H1 (cell line): ENCODE measurements around the gene GP9. TPM values are rescaled to one million over a fixed set of nuclear protein-coding genes. Genes with fewer than 3 reads are reported as not detected.

Experiments
- ASH2L ChIP-seq: fragments of 200-600, 300-600 bp; sonication (generic); IDR thresholded peaks from one replicate; pipeline ENCODE4 v1.7.1; 2017; ENCODE audit warnings: low read length
- ATF2 ChIP-seq: IDR thresholded peaks from 2 replicates; pipeline ENCODE4 v1.6.1; 2012; ENCODE audit warnings: low read length, inconsistent platforms
- CBX8 ChIP-seq: fragments of 300-800, 300-1000 bp; sonication (generic); IDR thresholded peaks from 2 replicates; pipeline ENCODE4 v1.7.1; 2016; ENCODE audit warnings: low read depth, low read length, borderline replicate concordance
- CEBPB ChIP-seq: IDR thresholded peaks from 2 replicates; pipeline ENCODE4 v1.6.1; 2012; ENCODE audit warnings: low read depth, low read length
- CTCF ChIP-seq, 3 experiments: IDR thresholded peaks; 1 replicate in 2 of 3; 2 replicates in 1 of 3; pipeline versions ENCODE4 v1.5.1 to v1.6.1; 2011; ENCODE audit warnings: low read length in 3 of 3, mild to moderate bottlenecking in 3 of 3, inconsistent platforms in 2 of 3, low read depth in 1 of 3, moderate library complexity in 1 of 3; ENCODE audit not compliant: insufficient read depth in 1 of 3; ENCODE audit errors: control extremely low read depth in 1 of 3
- EGR1 ChIP-seq: IDR thresholded peaks from 2 replicates; pipeline ENCODE4 v1.6.1; 2011; ENCODE audit warnings: low read depth, low read length, borderline replicate concordance
- EZH2 ChIP-seq: fragments of 200-600 bp; sonication (generic); IDR thresholded peaks from 2 replicates; pipeline ENCODE4 v1.7.1; 2012; ENCODE audit warnings: low read depth, mild to moderate bottlenecking, moderate library complexity, low read length, inconsistent platforms; ENCODE audit not compliant: severe bottlenecking
- FOSL1 ChIP-seq: IDR thresholded peaks from 2 replicates; pipeline ENCODE4 v1.6.1; 2011; ENCODE audit warnings: mild to moderate bottlenecking, low read depth, low read length, moderate library complexity; ENCODE audit not compliant: insufficient read depth
- GABPA ChIP-seq: IDR thresholded peaks from 2 replicates; pipeline ENCODE4 v1.6.1; 2011; ENCODE audit warnings: mild to moderate bottlenecking, low read length, moderate library complexity, borderline replicate concordance; ENCODE audit not compliant: insufficient read depth
- JUND ChIP-seq: IDR thresholded peaks from 2 replicates; pipeline ENCODE4 v1.6.1; 2011; ENCODE audit warnings: mild to moderate bottlenecking, improper control_type of control experiment, low read length
- KDM4A ChIP-seq: IDR thresholded peaks from one replicate; pipeline ENCODE4 v1.7.1; 2012; ENCODE audit warnings: low read depth, mild to moderate bottlenecking, moderate library complexity, low read length, inconsistent platforms; ENCODE audit not compliant: severe bottlenecking
- POLR2A ChIP-seq, 2 experiments: IDR thresholded peaks; 1 replicate in 1 of 2; 2 replicates in 1 of 2; pipeline ENCODE4 v1.6.1; 2011; ENCODE audit warnings: low read depth in 2 of 2, low read length in 2 of 2, mild to moderate bottlenecking in 2 of 2; ENCODE audit errors: control extremely low read depth in 1 of 2
- POU5F1 ChIP-seq: IDR thresholded peaks from 2 replicates; pipeline ENCODE4 v1.6.1; 2011; ENCODE audit warnings: low read depth, mild to moderate bottlenecking, low read length, moderate library complexity
- RAD21 ChIP-seq, 2 experiments: IDR thresholded peaks in 1 of 2; conservative IDR thresholded peaks in 1 of 2; 2 replicates each; pipeline ENCODE4 v1.6.1; 2011; ENCODE audit warnings: low read depth in 2 of 2, low read length in 2 of 2, improper control_type of control experiment in 1 of 2, inconsistent platforms in 1 of 2, mild to moderate bottlenecking in 1 of 2, moderate library complexity in 1 of 2
- RFX5 ChIP-seq: IDR thresholded peaks from 2 replicates; pipeline ENCODE4 v1.6.1; 2011; ENCODE audit warnings: low read depth, low read length, improper control_type of control experiment, borderline replicate concordance
- SAP30 ChIP-seq: fragments of 300-600 bp; sonication (generic); IDR thresholded peaks from 2 replicates; pipeline ENCODE4 v1.7.1; 2012; ENCODE audit warnings: low read length, moderate library complexity, mild to moderate bottlenecking, inconsistent platforms; ENCODE audit not compliant: insufficient read depth, insufficient replicate concordance
- SRF ChIP-seq: IDR thresholded peaks from 2 replicates; pipeline ENCODE4 v1.6.1; 2011; ENCODE audit warnings: mild to moderate bottlenecking, low read depth, low read length, moderate library complexity
- TAF7 ChIP-seq: optimal IDR thresholded peaks from 2 replicates; pipeline ENCODE3; 2011; ENCODE audit warnings: low read depth, mild to moderate bottlenecking, inconsistent platforms, low read length, moderate library complexity, borderline replicate concordance
- polyA plus RNA-seq, 7 experiments: library from polyadenylated mRNA; depleted of rRNA in 3 of 7; stranded (reverse) in 5 of 7; unstranded in 2 of 7; fragments of >200 nt in 5 of 7; fragments of 200-250 nt in 2 of 7; gene quantifications; 1 replicate in 5 of 7; 2 replicates in 1 of 7; 4 replicates in 1 of 7; pipeline versions ENCODE4 v1.2.1 to v1.2.3, GENCODE V29; 2011 to 2013; ENCODE audit warnings: missing spikeins in 2 of 7, mixed read lengths in 2 of 7
- total RNA-seq: library from RNA; stranded (reverse); fragmentation: NEBNext Ultra II Directional; extraction: Animal tissue kit (Norgen Biotek cat#: 25700); gene quantifications from 2 replicates; pipeline ENCODE4 v1.2.1, GENCODE V29; 2021
- TF ChIP-seq, protein P1 (sequence below): IDR thresholded peaks from 2 replicates; pipeline ENCODE4 v1.6.1; 2012; ENCODE audit warnings: inconsistent platforms

Gene GP9
- total and polyA plus RNA-seq, 2 of the 8 experiments (the other 6 are each of a cell fraction or from before 2014, with no cell fraction given), result not detected

DNA sequence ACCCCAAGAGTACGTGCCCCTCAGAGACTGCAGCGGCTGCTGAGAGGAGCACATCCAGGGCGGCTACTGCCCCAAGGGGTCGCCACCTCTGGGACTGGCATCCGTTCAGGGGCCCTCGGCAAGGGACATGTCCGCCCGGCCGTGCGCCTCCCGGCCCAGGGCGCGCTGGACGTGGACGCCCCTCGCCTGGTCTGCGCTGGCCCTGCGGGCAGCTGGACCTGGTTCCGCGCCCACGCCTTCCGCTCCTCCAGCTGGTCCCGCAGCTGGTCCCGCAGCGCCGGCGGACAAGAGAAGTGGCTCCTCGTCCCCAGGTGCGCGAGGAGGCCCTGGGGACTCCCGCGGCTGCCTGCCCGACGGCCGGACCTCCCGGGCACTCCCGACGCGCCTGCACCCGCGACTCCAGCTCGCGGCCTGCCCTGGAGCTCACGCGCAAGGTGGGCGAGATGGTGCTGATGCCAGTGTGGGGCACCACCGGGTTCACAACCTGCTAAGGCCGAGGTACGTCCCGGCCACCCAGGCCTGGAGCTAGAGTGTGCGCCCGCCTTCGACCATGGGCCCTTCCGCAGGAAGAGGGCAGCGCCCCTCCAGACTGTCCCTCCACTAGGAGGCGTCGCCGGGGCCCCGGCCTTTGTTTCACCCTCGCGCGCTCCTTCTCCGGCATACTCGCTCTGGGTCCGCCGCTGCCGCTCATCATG is 14.4 kb upstream of the GP9 start (continued):
- 0 out of 2 replicates have a peak, but pooled peaks have one; percentile 41 for TF ChIP-seq GABPA
- TF ChIP-seq SAP30, result no peak
- TF ChIP-seq POU5F1, result no peak
- no peak for TF ChIP-seq EGR1
- TF ChIP-seq JUND, result no peak
- no peak for TF ChIP-seq SRF
- no peak for TF ChIP-seq ASH2L
- TF ChIP-seq RFX5, result no peak
- no peak for TF ChIP-seq CBX8
- no peak for TF ChIP-seq TAF7
- peak; percentile 48 to 59 (median 53) for TF ChIP-seq CTCF (IDR thresholded peaks at IDR 0.05; ENCODE audit: control extremely low read depth in 1 of 3, insufficient read depth in 1 of 3, low read depth in 1 of 3, low read length in 3 of 3)
- TF ChIP-seq EZH2, result no peak
- no peak for TF ChIP-seq FOSL1
- TF ChIP-seq ATF2, result no peak
- TF ChIP-seq RAD21 (IDR thresholded peaks at IDR 0.05 in 1 of 2, conservative IDR thresholded peaks at IDR 0.05 in 1 of 2; ENCODE audit: low read depth in 2 of 2, low read length in 2 of 2), result peak; percentile 11 to 39; a peak in 3 of 4 replicates
- no peak for TF ChIP-seq POLR2A (IDR thresholded peaks at IDR 0.05; ENCODE audit: control extremely low read depth in 1 of 2, low read depth in 2 of 2, low read length in 2 of 2)
- no peak for TF ChIP-seq KDM4A
- TF ChIP-seq, protein P1, sequence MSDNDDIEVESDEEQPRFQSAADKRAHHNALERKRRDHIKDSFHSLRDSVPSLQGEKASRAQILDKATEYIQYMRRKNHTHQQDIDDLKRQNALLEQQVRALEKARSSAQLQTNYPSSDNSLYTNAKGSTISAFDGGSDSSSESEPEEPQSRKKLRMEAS, result peak; percentile 49; the same call in 1 of the 2 replicates
- no peak for TF ChIP-seq CEBPB
